ENCODE results near the gene AFTPH.

The AFTPH gene

GRCh38 chr2:64479259-64480117, 44.6 kb upstream of the AFTPH start:
- no peak overlapping the region for H3K27ac ChIP-seq

GRCh38 chr2:64481665-64482064, 42.5 kb upstream of the AFTPH start:
- Histone ChIP-seq H3K4me3 (no peak overlapping the region), H3K27ac (no peak overlapping the region)
- DNase-seq (ENCODE audit: low spot score) = no peak
- no peak for TF ChIP-seq CTCF (IDR thresholded peaks at IDR 0.05)

More at GRCh38 chr2:64479259-64480117, 44.6 kb upstream of the AFTPH start:
- no peak overlapping the region for H3K4me3 ChIP-seq
- TF ChIP-seq CTCF (IDR thresholded peaks at IDR 0.05) = no peak
- no peak for DNase-seq (ENCODE audit: low spot score)

GRCh38 chr2:64482243-64482642, 41.9 kb upstream of the AFTPH start:
- DNase-seq (ENCODE audit: low spot score) = no peak
- TF ChIP-seq CTCF (IDR thresholded peaks at IDR 0.05) = no peak

GRCh38 chr2:64482765-64483504, 41.2 kb upstream of the AFTPH start:
- no peak for TF ChIP-seq CTCF (IDR thresholded peaks at IDR 0.05)
- H3K27ac ChIP-seq = no peak overlapping the region
- DNase-seq (ENCODE audit: low spot score) = no peak

More at GRCh38 chr2:64482243-64482642, 41.9 kb upstream of the AFTPH start:
- Histone ChIP-seq H3K4me3 (no peak overlapping the region), H3K27ac (no peak overlapping the region)

GRCh38 chr2:64485331-64485730, 38.8 kb upstream of the AFTPH start:
- DNase-seq (ENCODE audit: low spot score) = peak; percentile 8
- no peak for TF ChIP-seq CTCF (IDR thresholded peaks at IDR 0.05)
- H3K4me3 ChIP-seq = no peak overlapping the region
- H3K27ac ChIP-seq = no peak overlapping the region

More at GRCh38 chr2:64482765-64483504, 41.2 kb upstream of the AFTPH start:
- H3K4me3 ChIP-seq = no peak overlapping the region

- Histone ChIP-seq H3K27ac (no peak overlapping the region), H3K4me3 (no peak overlapping the region)
- peak; percentile 63 for DNase-seq (ENCODE audit: low spot score)
- TF ChIP-seq CTCF (IDR thresholded peaks at IDR 0.05) = no peak
Measured at GRCh38 chr2:64485961-64486360, 38.2 kb upstream of the AFTPH start.
